Skeletal muscle tissue (tissue), 4 donors: Measurements from ENCODE around the gene DESI2. TPM values are rescaled to one million over a fixed set of nuclear protein-coding genes. Genes with fewer than 3 reads are reported as not detected.

ENCODE experiments used
- H3K27ac ChIP-seq: one replicate; pipeline ENCODE4 v1.7.0; 2013; ENCODE audit warnings: mild to moderate bottlenecking, low read depth, low read length, inconsistent platforms
- H3K27me3 ChIP-seq, 3 donors: one replicate each; pipeline ENCODE4 v1.7.0; 2013; ENCODE audit warnings: low read length in 3 of 3; ENCODE audit not compliant: control insufficient read depth in 3 of 3, insufficient read depth in 3 of 3
- H3K36me3 ChIP-seq, 3 donors: one replicate each; pipeline ENCODE4 v1.7.0; 2013; ENCODE audit warnings: low read length in 3 of 3; ENCODE audit not compliant: control insufficient read depth in 3 of 3, insufficient read depth in 3 of 3
- H3K4me1 ChIP-seq, 3 donors: one replicate each; pipeline ENCODE4 v1.7.0; 2013; ENCODE audit warnings: low read length in 3 of 3, mild to moderate bottlenecking in 3 of 3; ENCODE audit not compliant: control insufficient read depth in 3 of 3, insufficient read depth in 3 of 3
- H3K4me3 ChIP-seq, 3 donors: one replicate each; pipeline ENCODE4 v1.7.0; 2013; ENCODE audit warnings: low read length in 3 of 3
- H3K9ac ChIP-seq, 3 donors: one replicate each; pipeline ENCODE4 v1.7.0; 2013; ENCODE audit warnings: low read length in 3 of 3, mild to moderate bottlenecking in 3 of 3, moderate library complexity in 2 of 3, low read depth in 1 of 3
- H3K9me3 ChIP-seq, 3 donors: one replicate each; pipeline ENCODE4 v1.7.0; 2013; ENCODE audit warnings: low read length in 3 of 3; ENCODE audit not compliant: control insufficient read depth in 3 of 3
- total RNA-seq: library from RNA; depleted of rRNA; stranded (reverse); fragments of >200 nt; gene quantifications from one replicate; pipeline ENCODE4 v1.2.3, GENCODE V29; 2014
- donor health status: Osteomylitis.

Gene DESI2
- total RNA-seq = 47.0 TPM

GRCh38 chr1:244652623-244653438 lies at the start of gene DESI2:
TSS of gene DESI2 (plus strand) at chr1:244653126. CDS start at chr1:244653314, 188 bp downstream.
- Histone ChIP-seq H3K36me3 (no peaks in the 10 kb centered on the region), H3K27ac (peak within 1 kb of the TSS; percentile 89), H3K27me3 (no peaks in the 10 kb centered on the region), H3K4me1 (peaks cover 17 to 34% (median 29%) of the 10 kb centered on the region in 3 donors), H3K4me3 (peak within 1 kb of the TSS; percentile 85 to 89 (median 87)), H3K9me3 (no peaks in the 10 kb centered on the region), H3K9ac (peak within 1 kb of the TSS; percentile 88 to 93 (median 90))

GRCh38 chr1:244603498-244603897 lies 49.4 kb upstream of the DESI2 start:
- peaks cover 0 to 5% (median 0%) of the 10 kb centered on the region in 3 donors for H3K4me1 ChIP-seq
- H3K27me3 ChIP-seq = no peaks in the 10 kb centered on the region
- no peaks in the 10 kb centered on the region for H3K9me3 ChIP-seq
- no peaks in the 10 kb centered on the region for H3K36me3 ChIP-seq
- H3K9ac ChIP-seq = no peak overlapping the region
- H3K27ac ChIP-seq = no peak overlapping the region
- H3K4me3 ChIP-seq = no peak overlapping the region

DNA sequence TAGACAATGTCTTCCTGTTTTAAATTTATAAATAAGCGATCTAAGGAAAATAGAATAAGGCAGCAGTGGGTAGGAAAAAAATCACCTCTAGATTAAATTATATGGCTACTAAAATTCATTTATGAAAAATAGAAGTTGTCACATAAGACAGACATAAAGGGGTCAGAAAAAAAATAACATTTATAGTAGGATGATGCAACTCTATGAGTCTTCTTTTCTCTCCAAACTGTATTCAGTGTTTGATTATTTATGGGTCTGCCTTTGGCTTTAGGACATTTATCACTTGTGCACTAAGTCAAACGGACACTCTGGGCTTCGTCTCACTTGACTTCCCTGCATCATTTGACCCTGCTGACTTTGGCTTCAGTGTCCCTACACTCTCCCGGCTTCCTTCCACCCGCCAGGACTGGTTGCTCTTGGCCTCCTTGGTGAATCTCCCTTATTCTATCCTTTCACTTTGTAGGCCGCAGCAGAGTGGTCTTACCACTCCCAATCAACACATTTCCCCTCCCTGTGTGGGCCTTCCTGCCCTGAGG lies 47.0 kb upstream of the DESI2 start:
- Histone ChIP-seq H3K27ac (no peak overlapping the region), H3K4me1 (no peaks in the 10 kb centered on the region), H3K9me3 (no peaks in the 10 kb centered on the region), H3K4me3 (no peak overlapping the region), H3K27me3 (no peaks in the 10 kb centered on the region), H3K36me3 (no peaks in the 10 kb centered on the region), H3K9ac (no peak overlapping the region)

GRCh38 chr1:244614113-244614836 lies 38.7 kb upstream of the DESI2 start:
- H3K9ac ChIP-seq = no peak overlapping the region
- no peaks in the 10 kb centered on the region for H3K9me3 ChIP-seq
- H3K36me3 ChIP-seq = no peaks in the 10 kb centered on the region

DNA sequence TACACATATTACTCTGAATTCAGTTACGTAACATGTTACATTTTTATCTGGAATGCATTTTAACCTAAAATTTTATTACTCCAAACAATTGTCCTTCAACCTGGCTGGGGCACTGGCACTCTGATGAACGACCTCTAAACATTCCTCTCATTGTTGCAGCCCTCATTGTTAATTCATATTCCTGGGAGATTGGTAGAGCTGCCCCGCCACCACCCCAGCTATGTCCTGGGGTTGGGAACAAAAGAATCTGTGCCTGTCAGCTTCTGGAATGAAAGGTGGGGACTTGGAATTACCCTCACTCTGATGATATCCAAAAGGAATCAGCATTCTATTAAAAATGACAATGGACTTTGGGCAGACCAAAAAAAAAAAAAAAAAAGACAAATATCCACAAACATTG lies 38.0 kb upstream of the DESI2 start:
- no peak overlapping the region for H3K4me3 ChIP-seq
- H3K27ac ChIP-seq = no peak overlapping the region
- H3K27me3 ChIP-seq = no peaks in the 10 kb centered on the region
- H3K36me3 ChIP-seq = no peaks in the 10 kb centered on the region
- no peaks in the 10 kb centered on the region for H3K4me1 ChIP-seq
- H3K9me3 ChIP-seq = no peaks in the 10 kb centered on the region
- no peak overlapping the region for H3K9ac ChIP-seq

More at GRCh38 chr1:244614113-244614836, 38.7 kb upstream of the DESI2 start:
- Histone ChIP-seq H3K4me3 (no peak overlapping the region), H3K27me3 (no peaks in the 10 kb centered on the region), H3K4me1 (no peaks in the 10 kb centered on the region), H3K27ac (no peak overlapping the region)

DNA sequence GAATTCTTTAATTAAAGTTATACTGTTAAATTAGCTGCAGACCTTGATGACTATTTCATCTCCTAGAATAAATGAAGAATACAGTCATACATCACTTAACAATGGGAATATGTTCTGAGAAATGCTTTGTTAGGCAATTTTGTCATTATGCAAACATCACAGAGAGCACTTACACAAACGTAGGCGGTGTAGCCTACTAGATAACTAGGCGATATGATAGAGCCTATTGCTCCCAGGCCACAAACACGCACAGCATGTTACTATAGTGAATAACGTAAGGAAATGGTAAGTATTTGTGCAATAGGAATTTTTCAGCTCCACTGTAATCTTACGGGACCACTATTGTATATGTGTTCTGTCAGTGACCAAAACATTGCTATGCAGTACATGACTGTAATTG lies 37.6 kb upstream of the DESI2 start:
- H3K9me3 ChIP-seq = no peaks in the 10 kb centered on the region
- H3K36me3 ChIP-seq = no peaks in the 10 kb centered on the region
- H3K27me3 ChIP-seq = no peaks in the 10 kb centered on the region
- no peak overlapping the region for H3K4me3 ChIP-seq
- H3K9ac ChIP-seq = no peak overlapping the region
- H3K27ac ChIP-seq = no peak overlapping the region
- H3K4me1 ChIP-seq = no peaks in the 10 kb centered on the region

- no peaks in the 10 kb centered on the region for H3K36me3 ChIP-seq
Measured at GRCh38 chr1:244626709-244627108, 26.2 kb upstream of the DESI2 start.

GRCh38 chr1:244628789-244629188 lies 24.1 kb upstream of the DESI2 start:
- Histone ChIP-seq H3K9me3 (peaks cover 0 to 3% (median 0%) of the 10 kb centered on the region in 3 donors), H3K4me3 (no peak overlapping the region), H3K9ac (no peak overlapping the region), H3K4me1 (no peaks in the 10 kb centered on the region), H3K27me3 (no peaks in the 10 kb centered on the region), H3K36me3 (no peaks in the 10 kb centered on the region), H3K27ac (no peak overlapping the region)

More at GRCh38 chr1:244626709-244627108, 26.2 kb upstream of the DESI2 start:
- Histone ChIP-seq H3K27ac (no peak overlapping the region), H3K27me3 (no peaks in the 10 kb centered on the region), H3K9me3 (no peaks in the 10 kb centered on the region), H3K4me3 (no peak overlapping the region), H3K9ac (no peak overlapping the region), H3K4me1 (no peaks in the 10 kb centered on the region)

DNA sequence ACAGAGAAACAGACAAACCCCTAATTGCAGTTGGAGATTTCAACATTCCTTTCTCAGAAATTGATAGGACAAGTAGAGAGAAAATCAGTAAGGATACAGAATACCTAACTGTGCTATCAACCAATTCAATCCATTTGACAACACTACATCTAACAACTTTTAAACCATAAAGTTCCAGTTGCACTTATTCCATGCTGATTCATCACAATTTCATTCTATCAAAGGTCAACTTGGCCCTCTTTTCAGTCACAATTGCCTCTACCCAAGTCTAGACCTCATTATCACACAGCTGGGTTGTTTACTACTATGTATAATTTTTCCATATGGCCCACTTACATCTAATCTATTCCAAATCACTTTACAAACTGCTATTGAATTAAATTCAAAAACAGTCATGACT lies 19.8 kb upstream of the DESI2 start:
- no peak overlapping the region for H3K9ac ChIP-seq
- H3K27ac ChIP-seq = no peak overlapping the region
- H3K4me1 ChIP-seq = no peaks in the 10 kb centered on the region
- H3K4me3 ChIP-seq = no peak overlapping the region
- no peaks in the 10 kb centered on the region for H3K27me3 ChIP-seq
- no peaks in the 10 kb centered on the region for H3K36me3 ChIP-seq
- peaks cover 0 to 3% (median 0%) of the 10 kb centered on the region in 3 donors for H3K9me3 ChIP-seq

- Histone ChIP-seq H3K4me3 (no peak overlapping the region), H3K27me3 (no peaks in the 10 kb centered on the region), H3K9ac (no peak overlapping the region), H3K9me3 (peaks cover 0 to 3% (median 0%) of the 10 kb centered on the region in 3 donors), H3K27ac (no peak overlapping the region), H3K36me3 (no peaks in the 10 kb centered on the region), H3K4me1 (no peaks in the 10 kb centered on the region)
Measured at GRCh38 chr1:244634546-244634945, 18.4 kb upstream of the DESI2 start.
